ENCODE measurements around the gene PTTG1IP.

Gene PTTG1IP

DNA sequence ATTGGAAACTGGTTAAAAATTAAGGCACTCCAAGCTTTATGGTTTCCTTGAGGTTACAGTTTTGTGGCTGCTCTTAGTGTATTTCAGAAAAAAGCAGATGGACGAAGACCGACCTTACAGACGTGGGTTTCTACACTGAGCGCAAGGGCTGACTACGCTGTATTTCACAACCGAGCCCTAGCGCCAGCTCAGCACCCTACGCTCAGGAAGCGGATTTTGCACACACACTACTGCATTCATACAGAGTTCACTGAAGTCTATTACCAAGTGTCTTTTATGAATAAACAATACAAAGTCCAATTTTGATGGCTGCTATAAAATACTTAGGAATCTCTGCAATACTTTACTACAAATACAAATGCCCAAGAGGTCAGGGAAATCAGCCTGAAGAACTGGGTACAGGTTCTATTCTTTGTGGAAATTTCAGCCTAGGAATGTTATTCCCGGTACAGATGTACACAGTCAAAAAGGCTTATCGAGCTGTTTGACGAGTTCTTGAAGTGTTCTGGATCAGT lies 23.8 kb downstream of the PTTG1IP start (continued):
- TF ChIP-seq ZNF19 (tag by site-specific recombination; IDR thresholded peaks at IDR 0.05; ENCODE audit: low read depth) (no peak), ZBTB7A (tag by site-specific recombination; IDR thresholded peaks at IDR 0.05; ENCODE audit: low read depth) (no peak), ZNF394 (tag by site-specific recombination; IDR thresholded peaks at IDR 0.05; ENCODE audit: borderline replicate concordance) (no peak), ZNF48 (tag by site-specific recombination; IDR thresholded peaks at IDR 0.05) (no peak)
- TF ChIP-seq, protein P1, sequence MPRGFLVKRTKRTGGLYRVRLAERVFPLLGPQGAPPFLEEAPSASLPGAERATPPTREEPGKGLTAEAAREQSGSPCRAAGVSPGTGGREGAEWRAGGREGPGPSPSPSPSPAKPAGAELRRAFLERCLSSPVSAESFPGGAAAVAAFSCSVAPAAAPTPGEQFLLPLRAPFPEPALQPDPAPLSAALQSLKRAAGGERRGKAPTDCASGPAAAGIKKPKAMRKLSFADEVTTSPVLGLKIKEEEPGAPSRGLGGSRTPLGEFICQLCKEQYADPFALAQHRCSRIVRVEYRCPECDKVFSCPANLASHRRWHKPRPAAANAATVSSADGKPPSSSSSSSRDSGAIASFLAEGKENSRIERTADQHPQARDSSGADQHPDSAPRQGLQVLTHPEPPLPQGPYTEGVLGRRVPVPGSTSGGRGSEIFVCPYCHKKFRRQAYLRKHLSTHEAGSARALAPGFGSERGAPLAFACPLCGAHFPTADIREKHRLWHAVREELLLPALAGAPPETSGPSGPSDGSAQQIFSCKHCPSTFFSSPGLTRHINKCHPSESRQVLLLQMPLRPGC (tag by site-specific recombination; IDR thresholded peaks at IDR 0.05): no peak

DNA sequence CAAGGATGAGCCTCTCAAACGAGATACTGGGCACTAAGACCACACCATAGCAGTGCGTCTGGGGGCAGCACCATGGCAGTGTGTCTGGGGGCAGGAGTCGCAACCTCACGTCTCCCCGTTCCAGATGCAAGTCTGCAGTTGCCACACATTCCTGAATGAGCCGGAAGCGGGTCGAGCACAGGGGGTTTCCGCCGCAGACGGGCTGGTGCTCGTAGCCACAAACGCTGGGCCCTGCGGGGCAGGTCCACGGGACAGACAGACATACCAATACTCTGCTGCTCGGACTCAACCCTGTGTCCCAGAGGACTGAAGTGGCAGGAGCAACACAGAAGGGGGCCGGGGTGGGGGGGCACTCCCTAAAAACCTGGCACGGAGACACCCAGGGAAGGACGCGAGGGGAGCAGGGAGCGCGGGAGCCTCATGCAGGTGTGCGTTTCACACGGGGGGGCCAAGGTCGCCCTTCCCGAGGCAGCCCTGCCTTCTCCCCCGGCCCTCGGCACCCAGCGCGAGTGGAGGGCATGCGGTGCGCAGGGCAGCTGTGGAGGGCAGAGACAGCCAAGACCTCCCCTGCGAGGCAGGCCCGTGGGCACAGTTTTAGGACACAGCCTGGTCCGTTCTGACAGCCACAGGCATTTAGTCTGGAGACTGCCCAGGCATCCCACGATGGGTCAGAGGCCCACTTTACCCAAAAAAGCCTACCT lies 24.5 kb downstream of the PTTG1IP start:
- Histone ChIP-seq H3K4me3 (ENCODE audit: low read depth, low read length) (no peak overlapping the region), H3K9me3 (ENCODE audit: control insufficient read depth, insufficient read depth, low read depth, low read length) (no peaks in the 10 kb centered on the region), H3K4me1 (ENCODE audit: control insufficient read depth, insufficient read depth, low read length) (no peaks in the 10 kb centered on the region), H3K27ac (ENCODE audit: extremely low read depth, low read depth, low read length) (no peak overlapping the region), H3K36me3 (ENCODE audit: control insufficient read depth in 2 of 2, insufficient read depth in 1 of 2, low read length in 2 of 2) (peaks cover 0 to 51% of the 10 kb centered on the region in 2 experiments; a peak in 2 of 3 replicates)
- CTCF ChIA-PET: interaction anchor here (0.6 kb wide), 1 partner anchor 280 kb away, joined by 3 read pairs; no protein-coding TSS in a partner anchor
- POLR2A ChIA-PET: no interaction called here
- no peak for TF ChIP-seq ZNF23 (tag by site-specific recombination; IDR thresholded peaks at IDR 0.05; ENCODE audit: borderline replicate concordance)
- no peak for TF ChIP-seq ZNF600 (tag by site-specific recombination; IDR thresholded peaks at IDR 0.05)
- TF ChIP-seq, protein P2, sequence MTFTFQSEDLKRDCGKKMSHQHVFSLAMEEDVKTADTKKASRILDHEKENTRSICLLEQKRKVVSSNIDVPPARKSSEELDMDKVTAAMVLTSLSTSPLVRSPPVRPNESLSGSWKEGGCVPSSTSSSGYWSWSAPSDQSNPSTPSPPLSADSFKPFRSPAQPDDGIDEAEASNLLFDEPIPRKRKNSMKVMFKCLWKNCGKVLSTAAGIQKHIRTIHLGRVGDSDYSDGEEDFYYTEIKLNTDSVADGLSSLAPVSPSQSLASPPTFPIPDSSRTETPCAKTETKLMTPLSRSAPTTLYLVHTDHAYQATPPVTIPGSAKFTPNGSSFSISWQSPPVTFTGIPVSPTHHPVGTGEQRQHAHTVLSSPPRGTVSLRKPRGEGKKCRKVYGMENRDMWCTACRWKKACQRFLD (tag by site-specific recombination; IDR thresholded peaks at IDR 0.05): no peak
- TF ChIP-seq, protein P3, sequence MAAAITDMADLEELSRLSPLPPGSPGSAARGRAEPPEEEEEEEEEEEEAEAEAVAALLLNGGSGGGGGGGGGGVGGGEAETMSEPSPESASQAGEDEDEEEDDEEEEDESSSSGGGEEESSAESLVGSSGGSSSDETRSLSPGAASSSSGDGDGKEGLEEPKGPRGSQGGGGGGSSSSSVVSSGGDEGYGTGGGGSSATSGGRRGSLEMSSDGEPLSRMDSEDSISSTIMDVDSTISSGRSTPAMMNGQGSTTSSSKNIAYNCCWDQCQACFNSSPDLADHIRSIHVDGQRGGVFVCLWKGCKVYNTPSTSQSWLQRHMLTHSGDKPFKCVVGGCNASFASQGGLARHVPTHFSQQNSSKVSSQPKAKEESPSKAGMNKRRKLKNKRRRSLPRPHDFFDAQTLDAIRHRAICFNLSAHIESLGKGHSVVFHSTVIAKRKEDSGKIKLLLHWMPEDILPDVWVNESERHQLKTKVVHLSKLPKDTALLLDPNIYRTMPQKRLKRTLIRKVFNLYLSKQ (tag by site-specific recombination; IDR thresholded peaks at IDR 0.05; ENCODE audit: borderline replicate concordance): no peak
- TF ChIP-seq, protein P4, sequence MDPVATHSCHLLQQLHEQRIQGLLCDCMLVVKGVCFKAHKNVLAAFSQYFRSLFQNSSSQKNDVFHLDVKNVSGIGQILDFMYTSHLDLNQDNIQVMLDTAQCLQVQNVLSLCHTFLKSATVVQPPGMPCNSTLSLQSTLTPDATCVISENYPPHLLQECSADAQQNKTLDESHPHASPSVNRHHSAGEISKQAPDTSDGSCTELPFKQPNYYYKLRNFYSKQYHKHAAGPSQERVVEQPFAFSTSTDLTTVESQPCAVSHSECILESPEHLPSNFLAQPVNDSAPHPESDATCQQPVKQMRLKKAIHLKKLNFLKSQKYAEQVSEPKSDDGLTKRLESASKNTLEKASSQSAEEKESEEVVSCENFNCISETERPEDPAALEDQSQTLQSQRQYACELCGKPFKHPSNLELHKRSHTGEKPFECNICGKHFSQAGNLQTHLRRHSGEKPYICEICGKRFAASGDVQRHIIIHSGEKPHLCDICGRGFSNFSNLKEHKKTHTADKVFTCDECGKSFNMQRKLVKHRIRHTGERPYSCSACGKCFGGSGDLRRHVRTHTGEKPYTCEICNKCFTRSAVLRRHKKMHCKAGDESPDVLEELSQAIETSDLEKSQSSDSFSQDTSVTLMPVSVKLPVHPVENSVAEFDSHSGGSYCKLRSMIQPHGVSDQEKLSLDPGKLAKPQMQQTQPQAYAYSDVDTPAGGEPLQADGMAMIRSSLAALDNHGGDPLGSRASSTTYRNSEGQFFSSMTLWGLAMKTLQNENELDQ (tag by site-specific recombination; IDR thresholded peaks at IDR 0.05; ENCODE audit: low read depth): no peak
- no peak for TF ChIP-seq ZNF221 (tag by site-specific recombination; IDR thresholded peaks at IDR 0.05; ENCODE audit: borderline replicate concordance)
- TF ChIP-seq PRDM1 (tag by site-specific recombination; IDR thresholded peaks at IDR 0.05): no peak
- TF ChIP-seq ZNF239 (tag by site-specific recombination; IDR thresholded peaks at IDR 0.05): no peak
- no peak for TF ChIP-seq ZNF510 (tag by site-specific recombination; IDR thresholded peaks at IDR 0.05; ENCODE audit: insufficient replicate concordance)
- TF ChIP-seq, protein P5, sequence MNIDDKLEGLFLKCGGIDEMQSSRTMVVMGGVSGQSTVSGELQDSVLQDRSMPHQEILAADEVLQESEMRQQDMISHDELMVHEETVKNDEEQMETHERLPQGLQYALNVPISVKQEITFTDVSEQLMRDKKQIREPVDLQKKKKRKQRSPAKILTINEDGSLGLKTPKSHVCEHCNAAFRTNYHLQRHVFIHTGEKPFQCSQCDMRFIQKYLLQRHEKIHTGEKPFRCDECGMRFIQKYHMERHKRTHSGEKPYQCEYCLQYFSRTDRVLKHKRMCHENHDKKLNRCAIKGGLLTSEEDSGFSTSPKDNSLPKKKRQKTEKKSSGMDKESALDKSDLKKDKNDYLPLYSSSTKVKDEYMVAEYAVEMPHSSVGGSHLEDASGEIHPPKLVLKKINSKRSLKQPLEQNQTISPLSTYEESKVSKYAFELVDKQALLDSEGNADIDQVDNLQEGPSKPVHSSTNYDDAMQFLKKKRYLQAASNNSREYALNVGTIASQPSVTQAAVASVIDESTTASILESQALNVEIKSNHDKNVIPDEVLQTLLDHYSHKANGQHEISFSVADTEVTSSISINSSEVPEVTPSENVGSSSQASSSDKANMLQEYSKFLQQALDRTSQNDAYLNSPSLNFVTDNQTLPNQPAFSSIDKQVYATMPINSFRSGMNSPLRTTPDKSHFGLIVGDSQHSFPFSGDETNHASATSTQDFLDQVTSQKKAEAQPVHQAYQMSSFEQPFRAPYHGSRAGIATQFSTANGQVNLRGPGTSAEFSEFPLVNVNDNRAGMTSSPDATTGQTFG (tag by site-specific recombination; IDR thresholded peaks at IDR 0.05; ENCODE audit: borderline replicate concordance): no peak
- no peak for TF ChIP-seq ZNF629 (tag by site-specific recombination; IDR thresholded peaks at IDR 0.05)
- no peak for TF ChIP-seq YY2 (tag by site-specific recombination; IDR thresholded peaks at IDR 0.05)
- TF ChIP-seq SP3 (tag by site-specific recombination; IDR thresholded peaks at IDR 0.05): no peak
- TF ChIP-seq ZNF561 (tag by site-specific recombination; IDR thresholded peaks at IDR 0.05; ENCODE audit: borderline replicate concordance): no peak
- no peak for TF ChIP-seq ZNF473 (tag by site-specific recombination; IDR thresholded peaks at IDR 0.05)

All from HEK293 (cell line).